HG03469 (cell line): ENCODE results near the gene BBX.
"Not testable (repeated sequence)": the region's sequence is repeated elsewhere in the genome, so short reads cannot be mapped to it uniquely, and the experiment has no call there.

Experiments used
- ATAC-seq: cut with Tn5 transposase; IDR thresholded peaks from one replicate; pipeline ENCODE4 v1.9.1; 2021; ENCODE audit warnings: mild to moderate bottlenecking, moderate library complexity, moderate number of reproducible peaks; ENCODE audit not compliant: unreplicated experiment

Gene BBX

DNA sequence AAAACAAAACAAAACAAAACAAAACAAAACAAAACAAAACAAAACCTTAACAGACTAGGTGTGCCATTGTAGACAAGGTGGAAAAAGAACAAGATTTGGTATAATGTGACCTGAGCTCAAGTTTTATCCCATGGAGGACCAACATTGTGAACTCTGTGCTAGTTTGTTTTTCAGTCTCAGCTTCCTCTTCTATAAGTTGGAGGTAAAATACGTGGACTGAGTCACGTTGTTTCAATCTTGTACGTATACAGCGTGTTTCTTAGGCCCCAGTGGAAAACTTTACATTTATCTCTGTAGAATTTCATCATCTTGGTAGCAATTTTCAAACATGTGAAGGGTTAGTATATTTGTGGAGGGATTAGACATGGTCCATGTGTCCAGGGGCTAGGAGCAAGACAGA lies 306.4 kb downstream of the BBX start:
- no peak for ATAC-seq

DNA sequence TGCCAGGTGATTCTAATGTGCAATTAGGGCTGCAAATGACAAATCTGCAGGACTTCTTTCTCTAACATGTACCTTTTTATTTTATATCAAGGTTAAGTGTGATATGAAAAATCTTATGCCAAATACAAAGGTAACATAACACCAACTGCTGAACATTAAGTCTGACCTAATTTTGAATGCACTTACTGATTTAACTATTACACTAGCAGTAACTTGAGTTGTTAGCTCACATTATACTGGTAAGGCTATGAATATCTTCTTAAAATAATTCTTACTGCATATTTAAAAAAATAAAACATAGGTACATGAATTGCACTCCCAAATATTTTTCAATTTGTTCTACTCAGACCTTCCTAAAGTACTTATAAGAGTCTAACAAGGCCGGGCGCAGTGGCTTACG lies 308.8 kb downstream of the BBX start:
- no peak for ATAC-seq

DNA sequence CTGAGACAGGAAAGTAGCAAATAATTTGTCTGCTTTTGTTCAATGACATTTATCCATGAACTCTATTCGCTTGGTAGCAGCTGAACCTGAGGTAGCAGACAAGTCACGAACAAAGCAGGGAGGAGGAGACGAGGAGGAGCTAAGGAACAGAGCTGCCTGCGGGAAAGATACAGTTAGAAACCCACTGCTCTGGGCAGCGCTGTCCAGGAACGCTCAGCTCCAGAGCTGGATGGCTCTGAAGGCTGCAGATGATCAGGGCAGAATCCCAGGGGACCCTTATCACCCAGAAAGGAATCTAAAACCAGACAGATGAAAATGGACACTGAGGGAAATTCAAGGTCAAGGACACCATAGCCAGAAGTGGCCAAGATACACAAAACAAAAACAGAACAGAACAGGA lies 310.3 kb downstream of the BBX start:
- no peak for ATAC-seq

DNA sequence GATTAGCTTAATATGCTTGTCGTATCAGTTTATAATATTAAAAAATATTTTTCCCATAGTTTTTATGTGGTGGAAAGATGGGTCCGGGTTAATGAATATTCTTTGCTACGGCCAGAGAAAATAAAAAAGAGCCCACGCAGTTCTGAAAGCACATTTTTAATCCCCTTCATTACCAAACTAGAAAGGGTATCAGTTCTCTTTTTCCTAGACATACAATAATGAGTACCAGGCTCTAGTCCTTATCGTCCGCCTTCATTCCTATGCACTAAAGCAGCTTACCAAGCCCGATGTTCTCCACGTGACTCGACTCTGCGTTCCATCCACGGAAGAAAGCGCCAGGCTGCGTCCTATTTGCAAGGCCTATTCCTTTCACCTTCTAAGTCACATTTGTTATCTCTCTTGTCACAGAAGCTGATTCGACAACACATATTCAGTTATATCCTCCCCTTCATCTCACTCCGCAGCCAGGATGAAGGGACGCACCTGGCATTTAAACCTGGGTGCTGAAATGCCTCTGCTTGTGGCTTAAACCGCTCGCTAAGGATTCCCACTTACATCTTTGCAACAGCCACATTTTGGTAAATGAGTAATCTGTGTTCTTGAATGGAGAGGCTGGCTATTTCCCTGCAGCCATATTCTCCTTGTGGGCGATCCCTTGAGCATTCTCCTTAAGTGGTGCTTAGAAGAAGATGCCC lies 311.1 kb downstream of the BBX start:
- ATAC-seq: no peak

GRCh38 chr3:107835001-107835400 lies 312.2 kb downstream of the BBX start:
- ATAC-seq: not testable (repeated sequence)

DNA sequence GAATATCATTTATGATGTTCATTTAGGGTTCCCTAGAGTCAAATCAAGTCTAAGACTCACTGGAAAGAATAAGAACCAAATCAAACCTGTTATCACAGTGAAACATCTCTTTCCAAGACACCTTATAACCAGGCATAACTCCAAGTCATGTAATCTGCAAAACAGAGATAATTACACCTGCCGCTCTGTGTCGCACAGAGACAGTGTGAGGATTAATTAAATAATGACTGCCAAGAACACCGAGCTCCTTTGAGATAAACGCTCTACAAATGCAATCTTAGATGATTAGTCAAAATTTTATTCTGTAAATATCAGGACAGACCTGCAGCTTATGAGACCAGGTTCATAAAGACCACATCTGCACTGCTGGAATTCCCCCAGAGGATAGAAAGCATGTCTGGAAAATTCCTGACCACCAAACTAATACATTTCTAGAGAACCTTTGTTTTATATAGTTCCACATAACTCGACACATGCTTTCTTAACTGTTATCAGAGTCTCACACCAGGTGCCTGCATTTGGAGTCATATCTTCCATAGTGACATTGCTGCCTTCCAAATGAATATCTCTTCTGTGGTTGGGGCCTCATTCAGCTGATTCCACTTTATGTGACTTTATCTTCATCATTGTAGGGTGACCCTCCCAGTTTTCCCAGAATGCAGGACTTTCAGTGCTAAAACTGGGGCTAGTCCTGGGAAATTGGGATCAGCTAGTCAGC lies 315.3 kb downstream of the BBX start:
- no peak for ATAC-seq

GRCh38 chr3:107841831-107842230 lies 319.1 kb downstream of the BBX start:
- ATAC-seq: no peak

DNA sequence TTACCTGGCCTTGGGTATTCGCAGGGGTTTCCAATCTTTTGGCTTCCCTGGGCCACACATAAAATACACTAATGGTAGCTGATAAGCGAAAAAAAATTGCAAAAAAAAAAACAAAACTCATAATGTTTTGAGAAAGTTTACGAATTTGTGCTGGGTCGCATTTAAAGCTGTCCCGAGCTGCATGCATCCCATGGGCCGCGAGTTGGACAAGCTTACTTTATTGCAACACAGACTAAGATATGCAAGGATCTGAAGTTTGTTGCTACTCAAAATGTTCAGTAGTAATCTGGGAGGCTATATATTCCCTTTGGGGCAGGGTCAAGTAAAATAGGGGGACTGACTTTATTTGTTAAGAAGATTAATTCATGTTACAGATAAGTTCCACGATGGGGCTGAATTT lies 320.2 kb downstream of the BBX start:
- ATAC-seq: no peak

GRCh38 chr3:107845380-107846278 lies 322.9 kb downstream of the BBX start:
- no peak for ATAC-seq

- ATAC-seq: no peak
These were observed 323.6 kb downstream of the BBX start for GRCh38 chr3:107846279-107846852.

DNA sequence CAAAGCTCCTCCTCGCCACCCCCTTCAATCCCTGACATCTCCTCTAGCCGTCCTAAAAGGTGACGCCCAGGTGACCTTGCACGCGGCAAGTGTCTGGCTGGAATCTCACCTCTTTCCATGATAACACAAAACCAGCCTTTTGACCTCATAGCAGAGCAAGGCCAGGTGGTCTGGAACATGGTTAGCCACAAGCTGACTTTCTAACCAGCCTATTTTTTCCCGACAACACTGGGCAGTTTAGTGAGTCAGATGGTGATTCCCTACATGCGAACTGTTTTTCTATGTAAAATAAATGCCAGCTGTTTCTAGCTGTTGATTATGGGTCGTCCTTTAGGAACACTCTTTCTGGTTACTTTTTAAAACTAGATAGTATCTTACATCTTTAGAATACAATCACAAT lies 325.0 kb downstream of the BBX start:
- no peak for ATAC-seq

- ATAC-seq: no peak
These were observed 325.7 kb downstream of the BBX start for GRCh38 chr3:107848351-107848915.

DNA sequence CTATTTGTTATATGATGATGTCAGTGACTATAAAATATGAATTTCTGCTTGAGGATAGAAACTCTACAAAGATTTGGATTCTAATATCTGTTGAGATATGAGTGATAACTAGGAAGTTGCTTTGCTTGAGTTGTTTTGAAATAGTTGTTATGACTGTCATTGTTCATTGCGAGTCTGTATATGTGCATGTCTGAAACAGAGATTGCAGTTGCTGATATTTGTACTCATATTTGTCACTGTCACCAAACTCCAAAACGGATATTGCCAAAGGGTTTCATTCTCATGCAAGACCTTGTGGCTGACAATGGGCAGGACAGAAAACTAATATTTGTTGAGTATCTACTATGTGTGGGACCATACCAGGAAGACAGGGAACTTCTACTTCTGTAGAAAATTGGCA lies 327.9 kb downstream of the BBX start:
- peak; percentile 67 for ATAC-seq

DNA sequence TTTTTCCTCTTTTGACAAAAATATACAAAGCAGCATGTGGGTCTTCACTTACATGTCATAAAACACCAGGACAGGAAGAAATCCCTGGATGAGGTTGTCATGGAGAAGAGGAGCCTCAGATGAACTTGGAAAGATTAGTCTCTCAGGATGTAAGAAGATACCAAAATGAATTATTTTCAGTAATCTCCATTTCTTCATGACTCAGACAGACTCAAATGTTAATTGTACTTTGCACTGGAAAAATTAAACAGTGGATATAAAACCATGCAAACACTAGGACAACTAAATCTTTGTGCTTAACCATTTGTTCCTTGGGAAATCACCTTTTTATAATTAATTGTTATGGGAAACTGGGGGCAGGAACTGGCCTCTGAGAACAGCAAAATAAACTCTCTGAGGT lies 331.1 kb downstream of the BBX start:
- no peak for ATAC-seq

DNA sequence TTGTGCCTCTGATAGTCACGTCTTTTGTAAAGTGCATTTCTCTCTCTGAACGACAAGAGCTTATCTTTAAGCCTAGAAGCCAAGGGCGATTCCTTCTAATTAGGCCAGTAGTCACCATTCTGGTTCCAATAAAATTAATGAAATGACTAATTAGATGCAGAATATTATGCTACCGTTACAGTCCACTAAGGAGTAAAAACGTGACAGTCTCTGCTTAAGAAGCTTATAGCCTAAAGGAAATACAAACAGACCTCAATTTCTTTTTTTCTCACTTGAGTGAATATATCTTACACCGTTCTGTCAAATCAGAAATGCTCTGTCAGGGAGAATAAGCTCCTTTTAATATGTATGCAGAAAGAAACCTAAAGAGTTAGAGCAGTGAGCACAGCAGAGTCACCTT lies 332.0 kb downstream of the BBX start:
- ATAC-seq: no peak

DNA sequence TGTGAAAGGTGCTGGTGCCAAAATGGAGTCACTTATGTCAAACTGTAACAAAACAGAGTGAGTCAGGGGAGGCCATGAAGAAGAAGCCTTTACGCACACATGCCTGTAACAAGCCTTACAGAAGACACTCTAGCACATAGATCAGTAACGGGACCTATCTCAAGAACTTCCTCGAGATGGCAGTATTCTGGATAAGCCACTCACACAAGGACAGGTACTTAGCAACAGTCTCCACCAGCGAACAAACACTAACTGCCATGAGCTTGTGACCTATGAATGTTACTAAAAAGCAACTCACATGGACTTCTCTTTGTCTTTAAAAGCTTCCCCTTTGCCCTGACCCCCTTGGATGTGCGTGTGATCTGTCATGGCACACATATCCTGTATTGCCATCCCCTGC lies 332.9 kb downstream of the BBX start:
- peak; percentile 85 for ATAC-seq

- ATAC-seq: no peak
These were observed 335.1 kb downstream of the BBX start for GRCh38 chr3:107857854-107858253.

- ATAC-seq: no peak
These were observed 336.1 kb downstream of the BBX start for GRCh38 chr3:107858876-107859275.
